HepG2 (cell line): Measurements from ENCODE around the gene ERCC4. TPM values are rescaled to one million over a fixed set of nuclear protein-coding genes. Genes with fewer than 3 reads are reported as not detected.

Source experiments
- ESRRA ChIP-seq: sonication (generic); formaldehyde crosslinking; IDR thresholded peaks from 2 replicates; pipeline ENCODE4 v1.5.1; 2020; ENCODE audit warnings: mild to moderate bottlenecking, low read depth, missing genetic modification reagents
- HDAC2 ChIP-seq: sonication (generic); formaldehyde crosslinking; IDR thresholded peaks from 2 replicates; pipeline ENCODE4 v1.4.0; 2020; ENCODE audit warnings: missing genetic modification reagents
- HMG20B ChIP-seq: conservative IDR thresholded peaks from 2 replicates; pipeline ENCODE4 v1.6.1; 2016; ENCODE audit warnings: missing genetic modification reagents, missing compliant biosample characterization
- IKZF5 ChIP-seq: IDR thresholded peaks from 2 replicates; pipeline ENCODE4 v1.6.1; 2018; ENCODE audit warnings: missing genetic modification reagents, mild to moderate bottlenecking, missing compliant biosample characterization
- IRF2 ChIP-seq: IDR thresholded peaks from 2 replicates; pipeline ENCODE4 v1.6.1; 2018; ENCODE audit warnings: missing genetic modification reagents, missing compliant biosample characterization
- KDM1A ChIP-seq: IDR thresholded peaks from 2 replicates; pipeline ENCODE4 v1.6.1; 2016; ENCODE audit warnings: missing compliant biosample characterization
- KDM4B ChIP-seq: sonication (generic); formaldehyde crosslinking; IDR thresholded peaks from 2 replicates; pipeline ENCODE4 v1.4.0; 2020; ENCODE audit warnings: missing genetic modification reagents
- NCOR1 ChIP-seq: fragments of 200-600 bp; sonication (generic); IDR thresholded peaks from 2 replicates; pipeline ENCODE4 v1.7.0; 2017; ENCODE audit warnings: antibody characterized with exemption, low read length, borderline replicate concordance
- PHF21A ChIP-seq: sonication (generic); formaldehyde crosslinking; IDR thresholded peaks from 2 replicates; pipeline ENCODE4 v1.5.0; 2020; ENCODE audit warnings: mild to moderate bottlenecking, missing genetic modification reagents
- PRPF4 ChIP-seq: fragments of 200-400 bp; formaldehyde crosslinking; IDR thresholded peaks from 2 replicates; pipeline ENCODE4 v1.6.1; 2016; ENCODE audit warnings: low read length, low read depth; ENCODE audit not compliant: poor library complexity, severe bottlenecking
- RFX1 ChIP-seq: fragments of 450-650 bp; IDR thresholded peaks from 2 replicates; pipeline ENCODE4 v1.6.1; 2017
- SMARCC2 ChIP-seq: fragments of 450-650 bp; IDR thresholded peaks from 2 replicates; pipeline ENCODE4 v1.6.1; 2017; ENCODE audit warnings: antibody characterized with exemption, mild to moderate bottlenecking
- SNAPC5 ChIP-seq: sonication (generic); formaldehyde crosslinking; IDR thresholded peaks from 2 replicates; pipeline ENCODE4 v1.8.1; 2023; ENCODE audit warnings: mild to moderate bottlenecking, missing genetic modification reagents, borderline replicate concordance
- SP5 ChIP-seq: IDR thresholded peaks from 2 replicates; pipeline ENCODE4 v1.6.1; 2016; ENCODE audit warnings: low read depth, borderline replicate concordance
- TIGD3 ChIP-seq: sonication (generic); formaldehyde crosslinking; IDR thresholded peaks from 2 replicates; pipeline ENCODE4 v1.5.1; 2020; ENCODE audit warnings: mild to moderate bottlenecking, missing genetic modification reagents, borderline replicate concordance
- ZNF556 ChIP-seq: sonication (generic); formaldehyde crosslinking; IDR thresholded peaks from 2 replicates; pipeline ENCODE4 v1.4.0; 2020; ENCODE audit warnings: mild to moderate bottlenecking, missing genetic modification reagents, borderline replicate concordance
- ZSCAN31 ChIP-seq: sonication (generic); formaldehyde crosslinking; IDR thresholded peaks from 2 replicates; pipeline ENCODE4 v1.5.0; 2020; ENCODE audit warnings: low read depth, mild to moderate bottlenecking, missing genetic modification reagents
- polyA plus RNA-seq, 8 experiments: library from polyadenylated mRNA; depleted of rRNA in 3 of 8; stranded (reverse) in 7 of 8; unstranded in 1 of 8; fragments of >200 nt; fragmentation: Illumina TruSeq in 4 of 8; extraction: Trizol in 4 of 8; gene quantifications; 2 replicates each; pipeline versions ENCODE4 v1.2.1 to v1.2.3, GENCODE V29; 2011 to 2016; ENCODE audit warnings: low read depth in 4 of 8, missing spikeins in 1 of 8, mixed read lengths in 1 of 8; ENCODE audit not compliant: insufficient read depth in 1 of 8
- total RNA-seq, 5 experiments: library from RNA; depleted of rRNA; stranded (reverse); fragments of >200 nt; fragmentation: Illumina TruSeq; extraction: Trizol; gene quantifications; 2 replicates each; pipeline ENCODE4 v1.2.3, GENCODE V29; 2016; ENCODE audit warnings: low read depth in 1 of 5
- TF ChIP-seq, protein P1 (sequence below): IDR thresholded peaks from 2 replicates; pipeline ENCODE4 v1.6.1; 2012; ENCODE audit warnings: low read length, improper control_type of control experiment
- TF ChIP-seq, protein P2 (sequence below): sonication (generic); formaldehyde crosslinking; IDR thresholded peaks from 2 replicates; pipeline ENCODE4 v1.4.0; 2020; ENCODE audit warnings: missing genetic modification reagents, borderline replicate concordance

The ERCC4 gene
- total and polyA plus RNA-seq, 2 of the 13 experiments (the other 11 are each of a cell fraction or from before 2014, with no cell fraction given) = 5.4 to 15.2 TPM

- TF ChIP-seq HDAC2 (CRISPR knock-in tag) (peak; percentile 50; the same call in 1 of the 2 replicates), IKZF5 (CRISPR knock-in tag) (peak; percentile 66; the same call in 1 of the 2 replicates), PRPF4 (no peak), PHF21A (CRISPR knock-in tag) (no peak), KDM1A (CRISPR knock-in tag) (no peak), IRF2 (CRISPR knock-in tag) (peak; percentile 20; the same call in 1 of the 2 replicates), KDM4B (CRISPR knock-in tag) (no peak), ZSCAN31 (CRISPR knock-in tag) (no peak), RFX1 (peak; percentile 20; the same call in 1 of the 2 replicates), ESRRA (CRISPR knock-in tag) (no peak), HMG20B (CRISPR knock-in tag) (0 out of 2 replicates have a peak, but pooled peaks have one; percentile 14), SMARCC2 (peak; percentile 43; the same call in 1 of the 2 replicates), NCOR1 (no peak), SNAPC5 (CRISPR knock-in tag) (no peak), SP5 (CRISPR knock-in tag) (no peak), TIGD3 (CRISPR knock-in tag) (no peak), ZNF556 (CRISPR knock-in tag) (no peak)
- TF ChIP-seq, protein P1, sequence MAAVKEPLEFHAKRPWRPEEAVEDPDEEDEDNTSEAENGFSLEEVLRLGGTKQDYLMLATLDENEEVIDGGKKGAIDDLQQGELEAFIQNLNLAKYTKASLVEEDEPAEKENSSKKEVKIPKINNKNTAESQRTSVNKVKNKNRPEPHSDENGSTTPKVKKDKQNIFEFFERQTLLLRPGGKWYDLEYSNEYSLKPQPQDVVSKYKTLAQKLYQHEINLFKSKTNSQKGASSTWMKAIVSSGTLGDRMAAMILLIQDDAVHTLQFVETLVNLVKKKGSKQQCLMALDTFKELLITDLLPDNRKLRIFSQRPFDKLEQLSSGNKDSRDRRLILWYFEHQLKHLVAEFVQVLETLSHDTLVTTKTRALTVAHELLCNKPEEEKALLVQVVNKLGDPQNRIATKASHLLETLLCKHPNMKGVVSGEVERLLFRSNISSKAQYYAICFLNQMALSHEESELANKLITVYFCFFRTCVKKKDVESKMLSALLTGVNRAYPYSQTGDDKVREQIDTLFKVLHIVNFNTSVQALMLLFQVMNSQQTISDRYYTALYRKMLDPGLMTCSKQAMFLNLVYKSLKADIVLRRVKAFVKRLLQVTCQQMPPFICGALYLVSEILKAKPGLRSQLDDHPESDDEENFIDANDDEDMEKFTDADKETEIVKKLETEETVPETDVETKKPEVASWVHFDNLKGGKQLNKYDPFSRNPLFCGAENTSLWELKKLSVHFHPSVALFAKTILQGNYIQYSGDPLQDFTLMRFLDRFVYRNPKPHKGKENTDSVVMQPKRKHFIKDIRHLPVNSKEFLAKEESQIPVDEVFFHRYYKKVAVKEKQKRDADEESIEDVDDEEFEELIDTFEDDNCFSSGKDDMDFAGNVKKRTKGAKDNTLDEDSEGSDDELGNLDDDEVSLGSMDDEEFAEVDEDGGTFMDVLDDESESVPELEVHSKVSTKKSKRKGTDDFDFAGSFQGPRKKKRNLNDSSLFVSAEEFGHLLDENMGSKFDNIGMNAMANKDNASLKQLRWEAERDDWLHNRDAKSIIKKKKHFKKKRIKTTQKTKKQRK = no peak
- TF ChIP-seq, protein P2, sequence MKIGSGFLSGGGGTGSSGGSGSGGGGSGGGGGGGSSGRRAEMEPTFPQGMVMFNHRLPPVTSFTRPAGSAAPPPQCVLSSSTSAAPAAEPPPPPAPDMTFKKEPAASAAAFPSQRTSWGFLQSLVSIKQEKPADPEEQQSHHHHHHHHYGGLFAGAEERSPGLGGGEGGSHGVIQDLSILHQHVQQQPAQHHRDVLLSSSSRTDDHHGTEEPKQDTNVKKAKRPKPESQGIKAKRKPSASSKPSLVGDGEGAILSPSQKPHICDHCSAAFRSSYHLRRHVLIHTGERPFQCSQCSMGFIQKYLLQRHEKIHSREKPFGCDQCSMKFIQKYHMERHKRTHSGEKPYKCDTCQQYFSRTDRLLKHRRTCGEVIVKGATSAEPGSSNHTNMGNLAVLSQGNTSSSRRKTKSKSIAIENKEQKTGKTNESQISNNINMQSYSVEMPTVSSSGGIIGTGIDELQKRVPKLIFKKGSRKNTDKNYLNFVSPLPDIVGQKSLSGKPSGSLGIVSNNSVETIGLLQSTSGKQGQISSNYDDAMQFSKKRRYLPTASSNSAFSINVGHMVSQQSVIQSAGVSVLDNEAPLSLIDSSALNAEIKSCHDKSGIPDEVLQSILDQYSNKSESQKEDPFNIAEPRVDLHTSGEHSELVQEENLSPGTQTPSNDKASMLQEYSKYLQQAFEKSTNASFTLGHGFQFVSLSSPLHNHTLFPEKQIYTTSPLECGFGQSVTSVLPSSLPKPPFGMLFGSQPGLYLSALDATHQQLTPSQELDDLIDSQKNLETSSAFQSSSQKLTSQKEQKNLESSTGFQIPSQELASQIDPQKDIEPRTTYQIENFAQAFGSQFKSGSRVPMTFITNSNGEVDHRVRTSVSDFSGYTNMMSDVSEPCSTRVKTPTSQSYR = no peak
Measured at GRCh38 chr16:13957197-13958078, 37.5 kb downstream of the ERCC4 start (continued).
